ENCODE data around the gene CHMP6.

CHMP6 gene

DNA sequence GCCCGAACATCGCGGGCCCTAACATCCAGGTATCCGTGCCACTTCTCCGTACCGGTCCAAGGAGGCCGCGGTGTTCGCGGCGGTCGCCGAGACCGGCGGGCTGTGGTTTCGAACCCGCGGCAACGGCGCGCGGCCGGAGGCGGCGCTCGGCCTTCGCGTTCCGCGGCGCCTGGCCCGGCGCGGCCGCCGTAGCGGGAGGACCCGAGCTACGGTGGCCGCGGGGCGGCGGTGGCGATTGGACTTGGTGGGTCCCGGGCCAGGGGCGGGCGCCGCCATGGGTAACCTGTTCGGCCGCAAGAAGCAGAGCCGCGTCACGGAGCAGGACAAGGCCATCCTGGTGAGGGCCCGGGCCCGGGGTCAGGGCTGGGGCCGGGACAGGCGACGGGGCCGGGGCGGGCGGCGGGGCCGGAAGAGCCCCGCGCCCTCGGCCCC, at the start of gene CHMP6:
CHMP6 (plus strand) TSS at position 197 of the 432 bp plus-strand sequence; CDS start at position 275, 78 bp downstream.
- DNase-seq (ENCODE audit: low spot score): peak; percentile 76

DNA sequence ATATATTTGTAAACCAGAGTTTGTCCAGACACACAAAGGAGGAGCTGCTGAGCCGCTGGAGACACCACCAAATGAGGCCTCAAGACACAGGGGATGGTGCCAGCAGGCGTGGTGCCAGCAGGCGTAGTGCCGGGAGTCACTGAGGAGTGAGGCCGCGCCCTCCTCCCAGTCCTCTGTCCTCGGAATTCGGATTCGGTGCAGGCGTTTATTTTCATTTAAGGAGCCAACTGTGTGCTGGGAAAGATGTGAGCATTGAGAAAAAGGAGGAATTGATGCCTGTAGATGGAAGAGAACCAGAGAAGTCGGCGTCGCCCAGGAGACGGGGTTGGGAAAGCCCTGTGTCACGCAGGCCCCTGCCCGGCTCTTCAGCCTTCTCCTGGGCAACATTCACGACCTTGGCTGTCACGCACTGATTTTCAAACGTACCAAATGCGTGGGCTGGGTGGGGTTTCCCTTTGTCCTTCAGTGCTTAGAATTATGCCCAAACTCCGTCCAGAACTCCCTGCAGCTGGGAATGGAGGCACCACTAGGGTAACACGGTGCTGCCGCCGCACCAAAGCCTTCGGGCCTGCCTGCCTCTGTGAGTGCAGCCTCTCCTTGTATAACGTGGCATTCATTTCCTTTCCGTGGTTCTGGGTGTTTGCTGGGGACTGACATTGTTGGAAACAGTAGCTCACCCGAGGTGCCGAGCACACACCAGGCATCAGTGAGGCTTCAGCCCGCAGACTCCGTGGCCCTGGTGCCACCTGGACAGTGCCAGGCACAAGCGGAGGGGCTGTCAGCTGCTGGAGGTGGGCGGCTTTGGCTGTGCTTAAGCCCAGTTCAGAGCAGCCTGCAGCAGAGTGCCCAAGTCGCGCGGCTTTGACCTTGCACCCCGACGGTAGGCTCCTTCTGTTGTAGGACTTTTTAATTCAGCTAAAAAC, 49.0 kb upstream of the CHMP6 start:
- DNase-seq (ENCODE audit: low spot score): no peak

DNA sequence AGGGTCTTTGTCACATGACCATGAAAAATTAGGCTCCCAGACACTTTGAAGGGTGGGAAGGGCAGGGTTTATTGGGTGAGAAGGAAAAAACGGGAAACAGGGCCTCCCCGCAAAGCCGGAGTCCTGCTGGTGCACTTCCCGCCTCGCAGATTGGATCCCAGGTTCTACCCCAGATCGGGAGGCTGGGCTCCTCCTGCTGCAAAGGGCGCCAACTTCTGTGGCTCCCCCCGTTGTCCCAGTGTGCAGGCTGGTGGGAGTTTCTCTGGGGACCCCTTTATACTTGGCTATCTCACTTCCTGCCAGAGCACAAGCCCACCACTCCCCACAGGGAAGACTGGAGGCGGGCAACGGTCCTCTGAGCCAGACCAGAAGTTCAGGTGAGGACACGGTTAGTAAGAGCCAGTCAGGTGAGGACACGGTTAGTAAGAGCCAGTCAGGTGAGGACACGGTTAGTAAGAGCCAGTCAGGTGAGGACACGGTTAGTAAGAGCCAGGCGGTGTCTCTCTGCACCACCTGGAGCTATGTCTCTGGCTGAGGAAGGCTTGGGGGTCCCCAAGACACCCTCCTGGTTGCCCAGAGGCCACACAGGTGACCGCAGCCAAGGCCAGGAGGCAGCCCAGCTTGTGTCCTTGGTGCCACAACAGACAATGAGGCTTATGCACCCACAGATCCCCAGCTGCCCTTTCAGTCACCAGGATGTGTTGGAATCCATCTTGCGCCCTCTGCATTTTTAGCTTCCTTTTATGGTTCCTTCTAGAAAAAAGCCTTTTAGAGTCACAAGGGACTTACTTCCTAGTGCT, 48.1 kb upstream of the CHMP6 start:
- no peak for DNase-seq (ENCODE audit: low spot score)

DNA sequence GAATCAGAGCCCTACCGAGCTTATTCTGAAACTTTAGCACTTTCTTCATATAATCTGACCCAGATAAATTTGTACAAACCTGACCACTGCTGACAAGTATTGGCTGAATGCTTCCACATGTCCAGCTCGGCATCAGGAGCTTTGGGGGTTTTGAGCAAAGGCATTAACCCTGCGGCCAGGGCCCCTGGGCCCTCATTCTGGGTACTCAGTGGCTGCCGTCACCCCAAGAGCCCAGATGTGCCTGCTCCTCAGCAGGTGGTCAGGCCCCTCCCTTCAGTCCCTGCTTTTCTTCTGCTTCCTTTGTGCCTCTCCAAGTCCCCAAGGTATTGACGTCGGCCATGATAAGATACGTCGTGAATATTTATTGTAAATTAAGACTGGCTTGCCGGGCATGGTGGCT, 47.3 kb upstream of the CHMP6 start:
- DNase-seq (ENCODE audit: low spot score): no peak

DNA sequence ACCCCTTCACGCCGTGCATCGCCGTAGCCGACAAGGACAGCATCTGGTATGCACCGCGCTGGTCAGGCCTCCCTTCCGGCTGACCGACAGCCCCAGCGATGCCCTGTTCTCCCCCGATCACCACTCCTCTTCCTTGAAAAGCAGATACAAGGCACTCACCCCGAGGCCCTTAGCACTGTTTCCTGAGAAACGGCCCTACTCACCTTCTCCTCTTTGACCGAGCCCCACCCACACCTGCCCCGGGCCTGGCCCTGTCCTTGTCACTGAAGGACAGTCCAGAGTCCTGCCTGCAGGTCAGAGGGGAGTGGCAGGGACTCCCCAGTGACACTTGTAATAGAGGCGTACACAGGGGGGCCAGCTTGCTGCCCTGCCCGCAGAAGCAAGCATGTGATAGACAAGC, 45.9 kb upstream of the CHMP6 start:
- DNase-seq (ENCODE audit: low spot score): no peak

DNA sequence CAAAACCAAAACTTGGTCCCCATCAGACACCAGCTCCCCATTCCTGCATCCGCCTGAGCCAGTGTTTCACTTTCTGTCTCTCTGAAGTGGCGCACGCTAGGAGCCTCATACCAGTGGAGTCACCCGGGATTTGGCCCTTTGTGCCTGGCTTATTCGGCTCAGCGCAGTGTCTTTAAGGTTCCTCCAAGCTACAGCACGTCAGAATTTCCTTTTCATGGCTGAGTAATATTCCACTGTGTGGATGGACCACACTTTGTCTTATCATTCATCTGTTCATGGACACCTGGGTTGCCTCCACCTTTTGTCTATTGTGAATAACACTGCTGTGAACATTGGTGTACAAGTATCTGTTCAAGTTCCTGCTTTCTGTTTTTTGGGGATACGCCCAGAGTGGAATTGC, 45.2 kb upstream of the CHMP6 start:
- no peak for DNase-seq (ENCODE audit: low spot score)

DNA sequence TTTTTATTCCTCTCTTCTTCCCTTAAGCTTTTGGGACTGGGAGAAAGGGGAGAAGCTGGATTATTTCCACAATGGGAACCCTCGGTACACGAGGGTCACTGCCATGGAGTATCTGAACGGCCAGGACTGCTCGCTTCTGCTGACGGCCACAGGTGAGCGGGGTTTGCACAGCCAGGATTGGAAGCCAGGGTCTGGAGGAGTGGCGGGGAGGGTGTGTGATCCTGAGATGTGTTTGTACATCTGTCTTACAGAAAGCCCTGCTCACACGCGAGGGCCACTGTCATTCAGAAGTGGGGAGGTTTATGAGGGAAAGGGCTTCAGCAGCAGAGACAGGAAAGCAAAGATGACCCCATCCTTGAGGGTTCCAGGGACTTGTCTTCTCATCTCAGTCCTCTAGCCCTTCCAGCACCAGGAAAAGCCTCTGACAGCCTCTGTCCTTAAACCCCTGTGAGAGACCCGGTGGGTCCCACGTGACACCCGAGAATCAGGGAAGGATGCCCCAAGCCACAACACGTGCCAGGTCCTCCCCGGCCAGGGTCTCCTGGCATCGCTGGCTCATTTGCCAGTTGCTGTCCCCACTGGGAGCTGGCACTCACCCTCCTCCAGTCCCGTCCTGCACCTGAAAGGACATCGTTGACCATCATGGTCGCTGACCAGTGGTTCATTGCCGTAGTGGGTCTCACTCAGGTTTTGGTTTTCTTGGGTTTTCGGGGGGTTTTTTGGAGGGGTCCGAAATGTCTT, 44.3 kb upstream of the CHMP6 start:
- no peak for DNase-seq (ENCODE audit: low spot score)

DNA sequence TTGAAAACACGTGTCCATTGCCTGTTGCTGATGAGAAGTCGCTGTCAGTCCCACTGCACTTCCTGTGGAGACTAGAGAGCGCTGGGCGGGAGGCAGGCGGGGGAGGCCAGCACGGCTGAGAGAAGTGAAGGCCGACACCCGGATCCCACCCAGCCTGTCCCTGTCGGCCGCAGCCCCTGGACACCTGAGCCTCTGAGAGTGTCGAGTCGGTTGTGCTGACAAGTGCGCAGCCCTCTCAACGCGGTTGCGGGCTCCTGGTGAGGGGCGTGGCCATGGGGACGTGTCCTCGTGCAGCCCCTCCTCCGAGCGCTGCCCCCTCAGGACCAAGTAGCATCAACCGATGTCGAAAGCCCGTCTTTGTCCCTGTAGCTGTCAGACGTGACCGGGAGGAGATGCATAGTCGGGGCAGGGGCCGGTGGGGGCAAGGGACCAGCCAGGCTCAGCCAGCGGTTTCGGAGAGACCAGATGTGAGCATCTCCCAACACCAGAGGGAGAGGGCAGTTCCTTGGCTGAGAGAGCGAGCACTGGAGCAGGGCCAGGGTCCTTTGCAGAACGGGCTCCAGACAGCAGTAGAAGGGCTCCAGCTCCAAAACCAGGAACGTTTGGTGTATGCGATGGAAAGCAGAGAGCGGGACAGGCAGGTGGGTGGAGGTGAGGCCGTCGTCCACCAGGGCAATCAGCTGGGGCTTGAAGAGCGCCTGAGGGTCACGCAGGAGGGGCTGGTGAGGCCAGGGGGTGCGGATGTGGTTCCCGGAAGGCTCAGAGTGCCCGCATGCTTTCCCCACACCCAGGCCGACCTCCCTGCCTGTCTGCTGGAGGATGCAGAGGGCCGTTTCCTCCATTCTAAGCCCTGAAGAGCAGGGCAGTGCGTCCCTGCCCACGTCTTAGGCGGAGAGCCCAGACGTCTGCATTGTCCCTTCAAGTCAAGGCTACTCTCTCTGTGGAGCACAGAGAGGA, 43.3 kb upstream of the CHMP6 start:
- no peak for DNase-seq (ENCODE audit: low spot score)

DNA sequence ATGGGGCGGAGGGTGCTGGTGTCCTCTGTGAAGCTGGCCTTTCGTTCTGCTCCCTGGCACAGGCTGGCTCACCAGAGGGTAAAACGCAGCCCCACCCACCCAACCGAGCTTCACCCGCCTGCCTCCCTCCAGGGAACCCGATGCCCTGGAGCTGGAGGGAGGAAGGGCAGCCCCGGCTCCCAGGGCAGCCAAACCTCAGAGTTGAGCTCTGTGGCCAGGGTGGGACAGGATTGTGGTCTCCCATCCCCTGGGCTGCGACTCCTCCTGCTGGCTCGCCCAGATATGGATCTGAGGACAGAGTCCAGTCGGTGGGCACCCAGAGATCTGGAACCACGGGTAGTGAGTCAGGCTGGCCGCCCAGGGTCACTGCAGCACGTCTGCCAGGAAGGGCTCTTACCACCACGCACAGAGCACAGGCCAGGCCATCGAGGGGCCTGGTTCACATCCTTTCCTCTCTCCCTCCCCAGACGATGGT, 42.6 kb upstream of the CHMP6 start:
- DNase-seq (ENCODE audit: low spot score): no peak

DNA sequence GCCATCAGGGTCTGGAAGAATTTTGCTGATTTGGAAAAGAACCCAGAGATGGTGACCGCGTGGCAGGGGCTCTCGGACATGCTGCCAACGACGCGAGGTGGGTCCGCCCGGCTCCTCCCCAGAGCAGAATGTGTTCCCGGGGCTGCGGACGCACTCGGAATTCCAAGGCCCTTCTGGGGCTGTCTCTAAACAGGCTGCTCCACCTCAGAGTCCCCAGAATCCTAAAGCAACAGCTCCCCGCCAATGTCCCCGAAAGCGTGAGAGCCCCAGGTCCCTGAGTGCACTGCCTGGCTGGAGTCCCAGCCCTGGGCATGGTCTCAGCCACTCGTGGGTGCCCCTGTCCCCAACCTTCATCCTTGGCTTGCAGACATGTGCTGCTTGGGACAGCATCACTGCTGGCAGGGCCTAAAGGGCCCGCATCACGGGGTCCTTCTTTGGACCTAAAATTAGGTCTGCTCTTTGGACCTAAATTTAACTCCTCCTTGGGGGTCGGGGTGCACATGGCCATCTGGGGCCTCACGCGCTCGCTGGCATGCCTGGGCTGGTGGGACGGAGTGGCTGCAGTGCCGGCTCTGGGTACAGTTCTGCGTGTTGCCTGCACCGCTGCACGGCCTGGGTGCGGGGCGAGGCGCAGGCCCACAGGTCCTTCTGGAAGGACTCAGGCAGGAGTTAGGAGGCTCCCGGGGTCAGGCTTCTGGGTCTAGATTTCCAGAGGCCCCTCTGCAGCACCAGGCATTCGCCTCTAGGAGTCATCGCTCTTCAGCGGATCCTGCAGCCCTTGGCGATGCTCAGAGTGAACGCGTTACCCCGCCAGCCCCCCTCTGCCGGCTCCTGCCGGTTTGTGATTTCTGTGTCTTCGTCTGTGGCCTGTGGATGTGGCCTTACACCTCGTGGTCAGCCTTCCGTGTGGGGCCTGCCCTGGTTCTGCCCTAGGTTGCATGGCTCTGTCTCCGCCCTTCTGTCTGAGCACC, 41.9 kb upstream of the CHMP6 start:
- DNase-seq (ENCODE audit: low spot score): no peak

DNA sequence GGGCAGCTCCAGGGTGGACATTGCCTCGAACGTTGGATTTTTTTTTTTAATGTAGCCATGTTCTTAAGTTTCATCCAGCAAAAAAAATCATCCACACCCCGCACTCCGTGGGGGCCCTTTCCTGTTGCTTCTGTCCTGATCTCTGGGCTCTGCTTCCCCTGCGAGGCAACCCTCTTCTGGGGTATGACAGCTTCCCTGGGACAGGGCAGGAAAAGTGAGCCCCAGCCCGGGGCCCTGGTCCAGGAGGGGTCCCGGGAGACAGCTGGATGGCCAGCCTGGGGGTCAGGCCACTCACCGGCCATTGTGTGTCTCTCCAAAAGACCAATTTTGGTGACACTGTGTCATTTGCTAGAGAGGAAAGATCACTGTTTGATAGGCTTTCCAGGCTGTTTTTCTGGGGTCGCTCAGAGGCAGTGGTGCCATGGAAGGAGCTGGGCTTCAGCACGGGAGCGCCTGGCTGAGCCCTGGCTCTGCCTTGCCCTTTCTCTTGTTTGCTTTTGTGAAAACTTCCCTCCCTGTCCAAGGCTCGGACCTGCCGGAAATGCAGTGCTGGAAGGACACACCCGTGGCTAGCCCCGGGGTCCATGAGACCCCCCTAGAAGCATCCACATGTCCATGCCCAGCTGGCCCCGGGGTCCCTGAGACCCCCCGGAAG, 41.0 kb upstream of the CHMP6 start:
- DNase-seq (ENCODE audit: low spot score): no peak

DNA sequence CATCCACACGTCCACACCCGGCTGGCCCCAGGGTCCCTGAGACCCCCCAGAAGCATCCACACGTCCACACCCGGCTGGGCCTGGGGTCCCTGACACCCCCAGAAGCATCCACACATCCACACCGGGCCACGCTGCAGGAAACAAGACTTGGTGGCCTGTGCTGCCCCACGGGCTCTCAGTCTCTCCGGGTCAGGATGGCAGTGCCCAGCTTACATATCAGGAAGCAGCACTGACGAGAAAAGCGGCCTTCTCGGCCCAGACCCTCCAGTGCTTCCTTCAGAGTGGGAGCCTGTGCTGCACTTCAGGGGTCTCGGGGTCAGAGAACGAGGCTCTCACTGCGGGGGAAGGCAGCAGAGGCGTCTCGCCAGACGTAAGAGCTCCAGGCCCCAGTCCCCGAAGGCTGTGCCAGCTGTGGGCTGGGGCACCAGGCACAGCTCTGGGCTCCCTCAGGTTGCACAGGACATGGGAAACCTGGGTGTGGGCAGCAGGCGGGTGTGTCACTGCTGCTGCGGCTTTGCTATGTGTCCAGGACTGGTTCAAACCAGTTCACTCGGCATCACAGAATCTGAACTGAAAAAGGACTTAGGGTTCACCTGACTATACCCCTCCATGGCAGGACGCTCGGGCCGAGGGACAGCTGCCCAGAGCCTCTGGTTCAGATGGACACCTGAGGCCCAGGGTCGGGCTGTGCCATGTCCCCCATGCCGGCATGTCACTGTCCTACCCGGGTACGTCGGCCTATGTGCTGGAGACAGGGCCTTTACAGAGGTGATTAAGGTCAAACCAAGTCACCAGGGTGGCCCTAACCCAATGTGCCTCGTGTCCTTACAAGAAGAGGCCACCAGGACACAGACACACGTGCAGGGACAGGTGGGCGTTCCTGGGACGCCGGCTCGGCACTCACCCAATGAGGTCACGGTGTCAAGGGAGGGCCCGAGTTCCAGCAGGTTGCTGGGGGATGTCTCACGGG, 40.2 kb upstream of the CHMP6 start:
- DNase-seq (ENCODE audit: low spot score): no peak

DNA sequence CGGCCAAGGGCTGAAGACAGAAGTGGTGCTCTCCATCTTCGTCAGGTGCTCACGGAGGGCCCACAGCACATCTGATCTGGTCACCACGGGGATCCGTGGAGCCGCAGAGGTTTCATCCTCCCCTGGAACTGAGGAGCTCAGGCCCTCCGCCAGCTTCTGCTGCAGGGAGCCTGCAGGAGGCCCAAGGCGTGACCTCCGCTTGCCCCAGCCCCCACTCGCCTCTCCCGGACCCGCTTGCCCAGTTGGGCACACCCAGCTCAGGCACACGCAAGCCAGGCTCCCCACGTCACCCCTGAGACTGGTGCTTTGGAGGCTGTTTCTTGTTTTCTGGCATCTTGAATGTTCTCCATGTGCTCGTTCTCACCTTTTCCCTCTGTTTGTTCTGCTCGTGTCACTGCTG, 39.4 kb upstream of the CHMP6 start:
- no peak for DNase-seq (ENCODE audit: low spot score)

DNA sequence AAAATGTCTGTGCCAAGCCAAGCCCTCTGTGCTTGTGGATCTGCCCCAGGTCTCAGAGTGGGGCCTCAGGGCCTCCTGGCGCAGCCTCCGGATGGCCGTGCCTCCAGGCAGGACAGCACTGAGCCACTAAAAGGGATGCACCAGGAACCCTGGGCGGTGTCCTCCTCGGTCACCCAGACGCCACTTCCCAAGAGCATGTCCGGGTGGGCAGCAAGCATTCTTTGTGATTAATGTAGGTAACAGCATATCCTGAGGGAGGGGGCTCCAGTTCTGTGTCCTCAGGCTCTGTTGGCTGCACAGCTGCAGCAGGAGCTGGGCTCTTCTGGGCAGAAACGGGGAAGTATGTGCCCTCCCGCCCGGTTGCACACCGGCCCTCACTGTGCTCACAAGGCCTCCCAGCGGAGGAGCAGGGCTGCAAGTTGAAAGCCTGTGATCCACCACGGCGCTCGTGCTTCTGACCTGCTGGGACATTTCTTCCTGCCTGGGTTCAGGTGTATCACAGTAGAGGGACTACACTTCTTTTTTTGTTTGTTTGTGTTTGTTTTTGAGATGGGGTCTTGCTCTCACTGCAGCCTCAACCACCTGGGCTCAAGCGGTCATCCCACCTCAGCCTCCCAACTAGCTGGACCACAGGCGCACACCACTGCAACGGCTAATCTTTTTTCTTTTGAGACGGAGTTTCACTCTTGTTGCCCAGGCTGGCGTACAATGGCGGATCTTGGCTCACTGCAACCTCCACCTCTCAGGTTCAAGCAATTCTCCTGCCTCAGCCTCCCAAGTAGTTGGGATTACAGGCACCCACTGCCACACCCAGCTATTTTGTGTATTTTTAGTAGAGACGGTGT, 37.9 kb upstream of the CHMP6 start:
- DNase-seq (ENCODE audit: low spot score): no peak

DNA sequence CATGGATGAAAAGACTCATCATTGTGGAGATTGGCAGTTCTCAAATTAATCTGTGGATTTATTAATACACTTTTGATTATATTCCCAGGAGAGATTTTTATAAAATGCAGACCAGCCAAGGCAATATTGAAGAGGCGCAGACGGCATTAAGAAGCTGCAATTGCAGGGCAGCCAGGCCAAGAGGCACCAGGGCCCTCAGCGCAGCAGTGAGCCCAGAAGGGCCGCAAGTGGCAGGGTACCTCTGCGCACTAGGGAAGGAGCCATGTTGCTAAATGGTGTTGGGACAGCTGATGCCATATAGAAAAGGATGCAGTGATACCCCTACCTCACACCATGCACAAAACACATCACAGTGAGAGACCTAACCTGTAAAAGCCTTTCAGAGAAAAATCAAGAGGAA, 36.6 kb upstream of the CHMP6 start:
- no peak for DNase-seq (ENCODE audit: low spot score)

DNA sequence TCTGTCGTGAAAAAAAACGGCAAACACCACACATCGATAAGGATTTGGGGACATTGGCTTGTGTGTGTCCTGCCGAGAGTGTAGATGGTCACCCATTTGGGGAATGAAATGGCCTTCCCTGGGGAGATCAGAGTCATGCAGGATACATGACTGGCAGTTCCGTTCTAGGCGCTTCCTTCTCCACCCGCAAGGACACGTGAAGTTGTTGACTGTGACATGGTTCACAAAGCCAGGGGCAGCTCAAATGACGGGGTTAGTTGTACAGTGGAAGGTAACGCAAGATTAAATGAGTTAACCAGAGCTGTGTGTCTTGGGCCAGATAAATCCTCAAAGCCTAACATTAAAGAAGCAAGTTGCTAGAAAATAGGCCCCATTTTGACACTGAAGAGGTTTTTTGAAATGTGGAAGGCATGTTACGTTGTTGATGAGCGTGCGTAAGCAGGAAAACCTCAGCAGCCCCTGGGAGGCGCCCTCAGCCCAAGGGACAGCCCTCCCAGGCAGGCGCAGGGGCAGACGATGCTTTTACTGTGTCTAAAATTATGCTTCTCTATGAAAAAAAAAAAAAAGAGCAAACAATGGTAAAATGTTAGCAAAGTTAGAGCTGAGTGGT, 35.9 kb upstream of the CHMP6 start:
- no peak for DNase-seq (ENCODE audit: low spot score)
